ENCODE results near the gene ZDHHC12. TPM values are rescaled to one million over a fixed set of nuclear protein-coding genes. Genes with fewer than 3 reads are reported as not detected.
A peak's percentile ranks its signal among the peaks of the same experiment; 100 is the strongest.

ZDHHC12 gene
- total and polyA plus RNA-seq, 2 of the 13 experiments (the other 11 are each of a cell fraction or from before 2014, with no cell fraction given), result 25.4 to 28.0 TPM

- TF ChIP-seq CTCF (CRISPR knock-in tag; IDR thresholded peaks at IDR 0.05) (peak; percentile 12; the same call in 1 of the 2 replicates), TBP (CRISPR knock-in tag; IDR thresholded peaks at IDR 0.05) (no peak), ZBTB1 (CRISPR knock-in tag; IDR thresholded peaks at IDR 0.05; ENCODE audit: borderline replicate concordance) (no peak), NFIC (IDR thresholded peaks at IDR 0.05; ENCODE audit: low read length) (no peak), POGZ (CRISPR knock-in tag; IDR thresholded peaks at IDR 0.05) (no peak), KDM6A (CRISPR knock-in tag; IDR thresholded peaks at IDR 0.05; ENCODE audit: low read depth) (no peak), TIGD3 (CRISPR knock-in tag; IDR thresholded peaks at IDR 0.05; ENCODE audit: borderline replicate concordance) (no peak), SPEN (CRISPR knock-in tag; IDR thresholded peaks at IDR 0.05; ENCODE audit: low read depth) (no peak), ZNF782 (CRISPR knock-in tag; IDR thresholded peaks at IDR 0.05; ENCODE audit: borderline replicate concordance) (no peak), KLF9 (CRISPR knock-in tag; IDR thresholded peaks at IDR 0.05; ENCODE audit: low read depth) (no peak), ZNF530 (CRISPR knock-in tag; IDR thresholded peaks at IDR 0.05; ENCODE audit: low read depth) (no peak), ELF3 (CRISPR knock-in tag; IDR thresholded peaks at IDR 0.05) (0 out of 2 replicates have a peak, but pooled peaks have one; percentile 18), ZNF776 (CRISPR knock-in tag; IDR thresholded peaks at IDR 0.05) (0 out of 2 replicates have a peak, but pooled peaks have one; percentile 34), GATAD1 (CRISPR knock-in tag; IDR thresholded peaks at IDR 0.05) (no peak), PRMT3 (CRISPR knock-in tag; IDR thresholded peaks at IDR 0.05; ENCODE audit: borderline replicate concordance, low read depth) (no peak), ZNF441 (CRISPR knock-in tag; IDR thresholded peaks at IDR 0.05; ENCODE audit: borderline replicate concordance) (no peak), ARNT2 (CRISPR knock-in tag; IDR thresholded peaks at IDR 0.05; ENCODE audit: low read depth) (no peak), ZNF720 (CRISPR knock-in tag; IDR thresholded peaks at IDR 0.05) (no peak), ZNF207 (IDR thresholded peaks at IDR 0.05; ENCODE audit: borderline replicate concordance) (no peak), PTBP1 (IDR thresholded peaks at IDR 0.05; ENCODE audit: low read depth, low read length, poor library complexity, severe bottlenecking) (no peak), WIZ (CRISPR knock-in tag; IDR thresholded peaks at IDR 0.05) (no peak), FLYWCH1 (CRISPR knock-in tag; IDR thresholded peaks at IDR 0.05) (no peak), ZBTB38 (CRISPR knock-in tag; IDR thresholded peaks at IDR 0.05) (no peak), ZNF83 (CRISPR knock-in tag; IDR thresholded peaks at IDR 0.05; ENCODE audit: borderline replicate concordance) (no peak), RBM39 (IDR thresholded peaks at IDR 0.05; ENCODE audit: low read depth, low read length, poor library complexity, severe bottlenecking) (no peak), SKI (IDR thresholded peaks at IDR 0.05; ENCODE audit: partially characterized antibody) (peak; percentile 90), ZSCAN20 (CRISPR knock-in tag; IDR thresholded peaks at IDR 0.05; ENCODE audit: borderline replicate concordance) (no peak), RORA (CRISPR knock-in tag; IDR thresholded peaks at IDR 0.05) (no peak), ZC3H13 (CRISPR knock-in tag; IDR thresholded peaks at IDR 0.05) (no peak)
- TF ChIP-seq, protein P1, sequence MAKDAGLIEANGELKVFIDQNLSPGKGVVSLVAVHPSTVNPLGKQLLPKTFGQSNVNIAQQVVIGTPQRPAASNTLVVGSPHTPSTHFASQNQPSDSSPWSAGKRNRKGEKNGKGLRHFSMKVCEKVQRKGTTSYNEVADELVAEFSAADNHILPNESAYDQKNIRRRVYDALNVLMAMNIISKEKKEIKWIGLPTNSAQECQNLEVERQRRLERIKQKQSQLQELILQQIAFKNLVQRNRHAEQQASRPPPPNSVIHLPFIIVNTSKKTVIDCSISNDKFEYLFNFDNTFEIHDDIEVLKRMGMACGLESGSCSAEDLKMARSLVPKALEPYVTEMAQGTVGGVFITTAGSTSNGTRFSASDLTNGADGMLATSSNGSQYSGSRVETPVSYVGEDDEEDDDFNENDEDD (CRISPR knock-in tag; IDR thresholded peaks at IDR 0.05; ENCODE audit: borderline replicate concordance), result no peak
These were observed 41.6 kb upstream of the ZDHHC12 start (continued) for GRCh38 chr9:128765499-128765898.

All from HepG2 (cell line).